Muscle layer of duodenum (tissue), 2 donors: ENCODE measurements around the gene GRAP2.

Experiments
- H3K27ac ChIP-seq: one replicate; pipeline ENCODE4 v1.7.0; 2013; ENCODE audit warnings: mild to moderate bottlenecking, low read length
- H3K27me3 ChIP-seq: one replicate; pipeline ENCODE4 v1.7.0; 2013; ENCODE audit warnings: low read depth, mild to moderate bottlenecking, control low read depth, low read length
- H3K36me3 ChIP-seq, 2 donors: one replicate each; pipeline ENCODE4 v1.7.0; 2013; ENCODE audit warnings: low read length in 2 of 2, control low read depth in 1 of 2, mild to moderate bottlenecking in 1 of 2; ENCODE audit not compliant: insufficient read depth in 2 of 2, control insufficient read depth in 1 of 2
- H3K4me1 ChIP-seq, 2 donors: one replicate each; pipeline ENCODE4 v1.7.0; 2013; ENCODE audit warnings: low read length in 2 of 2, mild to moderate bottlenecking in 2 of 2, control low read depth in 1 of 2, moderate library complexity in 1 of 2; ENCODE audit not compliant: insufficient read depth in 2 of 2, control insufficient read depth in 1 of 2
- H3K4me3 ChIP-seq, 2 donors: one replicate each; pipeline ENCODE4 v1.7.0; 2013; ENCODE audit warnings: low read length in 2 of 2, low read depth in 1 of 2, mild to moderate bottlenecking in 1 of 2
- H3K9me3 ChIP-seq, 2 donors: one replicate each; pipeline ENCODE4 v1.7.0; 2013; ENCODE audit warnings: low read length in 2 of 2, control low read depth in 1 of 2, mild to moderate bottlenecking in 1 of 2; ENCODE audit not compliant: control insufficient read depth in 1 of 2
- donor health status: healthy.

GRAP2 gene

DNA sequence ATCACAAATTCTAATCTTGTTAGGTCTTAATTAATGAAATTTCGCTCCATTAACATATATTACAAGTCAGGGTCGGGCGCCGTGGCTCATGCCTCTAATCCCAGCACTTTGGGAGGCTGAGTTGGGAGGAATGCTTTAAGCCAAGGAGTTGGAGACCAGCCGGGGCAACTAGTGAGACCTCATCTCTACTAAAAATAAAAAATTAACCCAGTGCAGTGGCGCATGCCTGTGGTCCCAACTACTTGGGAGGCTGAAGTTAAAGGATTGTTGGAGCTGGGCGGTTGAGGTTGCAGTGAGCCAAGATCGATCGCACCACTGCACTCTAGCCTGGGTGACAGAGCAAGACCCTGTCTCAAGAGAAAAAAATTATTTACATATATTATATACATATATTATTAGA lies 61.2 kb downstream of the GRAP2 start:
- no peak overlapping the region for H3K4me3 ChIP-seq
- peaks cover 5% of the 10 kb centered on the region for H3K27me3 ChIP-seq
- H3K36me3 ChIP-seq, result no peaks in the 10 kb centered on the region
- H3K27ac ChIP-seq, result no peak overlapping the region
- no peaks in the 10 kb centered on the region for H3K4me1 ChIP-seq
- no peaks in the 10 kb centered on the region for H3K9me3 ChIP-seq

DNA sequence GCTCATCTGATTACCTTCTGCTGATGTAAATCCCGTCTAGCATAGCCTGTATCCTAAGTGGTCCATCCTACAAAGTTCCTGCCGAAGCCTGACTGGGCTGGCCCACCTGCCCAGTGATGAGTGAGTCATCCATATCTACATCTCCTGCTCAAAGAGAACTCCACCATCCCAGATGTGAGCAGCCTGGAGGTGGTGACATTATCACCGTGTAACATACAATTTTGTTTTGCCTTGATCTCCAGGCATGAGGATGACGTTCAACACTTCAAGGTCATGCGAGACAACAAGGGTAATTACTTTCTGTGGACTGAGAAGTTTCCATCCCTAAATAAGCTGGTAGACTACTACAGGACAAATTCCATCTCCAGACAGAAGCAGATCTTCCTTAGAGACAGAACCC lies 64.9 kb downstream of the GRAP2 start:
- no peaks in the 10 kb centered on the region for H3K4me1 ChIP-seq
- H3K27me3 ChIP-seq, result no peaks in the 10 kb centered on the region
- H3K9me3 ChIP-seq, result no peaks in the 10 kb centered on the region
- H3K36me3 ChIP-seq, result no peaks in the 10 kb centered on the region
- no peak overlapping the region for H3K4me3 ChIP-seq
- no peak overlapping the region for H3K27ac ChIP-seq

DNA sequence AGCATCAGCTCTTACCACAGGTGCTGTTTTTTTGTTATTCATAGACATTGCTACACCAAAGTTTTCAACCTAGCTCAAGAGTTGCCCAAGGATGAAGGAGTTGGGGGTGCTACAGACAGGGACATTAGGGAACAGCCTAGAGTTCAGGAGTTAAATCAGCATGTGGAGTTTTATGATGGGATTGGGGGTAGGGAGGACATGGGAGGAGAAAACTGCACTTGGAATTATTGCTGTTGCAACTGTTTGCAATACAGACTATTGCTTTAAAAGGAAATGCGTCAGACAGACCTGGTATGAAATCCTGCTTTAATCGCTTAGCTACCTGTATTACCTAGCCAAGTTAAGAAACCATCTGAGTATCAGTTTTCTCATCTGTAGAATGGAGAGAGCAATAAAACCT lies 65.6 kb downstream of the GRAP2 start:
- Histone ChIP-seq H3K9me3 (no peaks in the 10 kb centered on the region), H3K27me3 (no peaks in the 10 kb centered on the region), H3K27ac (no peak overlapping the region), H3K36me3 (no peaks in the 10 kb centered on the region), H3K4me1 (no peaks in the 10 kb centered on the region), H3K4me3 (no peak overlapping the region)

DNA sequence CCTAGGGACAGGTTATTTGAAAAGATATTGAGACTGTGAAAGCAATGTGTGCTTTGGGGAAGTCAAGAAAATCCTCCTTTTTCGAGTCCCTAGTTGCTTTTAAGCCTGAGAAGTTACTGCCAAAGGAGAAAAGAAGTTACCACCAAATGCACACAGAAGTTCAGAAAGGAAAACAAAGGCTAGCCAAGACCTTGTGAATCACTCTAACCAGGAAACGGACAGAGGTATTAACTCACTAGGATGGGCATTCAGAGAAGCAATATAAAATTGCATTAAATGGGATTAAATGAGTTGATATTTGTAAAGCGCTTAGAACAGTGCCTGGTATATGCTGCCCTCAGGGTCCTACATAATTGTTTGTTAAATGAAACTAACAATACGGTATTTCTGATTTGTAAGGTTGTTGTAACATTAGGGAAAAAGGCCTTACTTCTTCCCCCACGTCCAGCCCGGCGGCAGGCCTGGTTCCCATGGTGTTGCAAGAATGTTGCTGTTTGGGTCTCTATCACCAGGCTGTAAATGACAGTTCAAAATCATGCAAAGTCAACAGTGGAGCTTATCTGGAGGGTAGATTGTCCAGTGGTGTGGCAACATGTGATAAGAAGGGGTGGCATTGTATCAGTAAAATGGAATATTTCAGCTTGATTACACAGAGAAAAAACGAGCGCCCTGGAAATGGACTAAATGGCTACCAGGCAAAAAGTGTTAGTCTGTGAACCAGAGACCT lies 66.4 kb downstream of the GRAP2 start:
- Histone ChIP-seq H3K9me3 (no peaks in the 10 kb centered on the region), H3K27ac (no peak overlapping the region), H3K4me3 (no peak overlapping the region), H3K4me1 (no peaks in the 10 kb centered on the region), H3K36me3 (no peaks in the 10 kb centered on the region), H3K27me3 (no peaks in the 10 kb centered on the region)

DNA sequence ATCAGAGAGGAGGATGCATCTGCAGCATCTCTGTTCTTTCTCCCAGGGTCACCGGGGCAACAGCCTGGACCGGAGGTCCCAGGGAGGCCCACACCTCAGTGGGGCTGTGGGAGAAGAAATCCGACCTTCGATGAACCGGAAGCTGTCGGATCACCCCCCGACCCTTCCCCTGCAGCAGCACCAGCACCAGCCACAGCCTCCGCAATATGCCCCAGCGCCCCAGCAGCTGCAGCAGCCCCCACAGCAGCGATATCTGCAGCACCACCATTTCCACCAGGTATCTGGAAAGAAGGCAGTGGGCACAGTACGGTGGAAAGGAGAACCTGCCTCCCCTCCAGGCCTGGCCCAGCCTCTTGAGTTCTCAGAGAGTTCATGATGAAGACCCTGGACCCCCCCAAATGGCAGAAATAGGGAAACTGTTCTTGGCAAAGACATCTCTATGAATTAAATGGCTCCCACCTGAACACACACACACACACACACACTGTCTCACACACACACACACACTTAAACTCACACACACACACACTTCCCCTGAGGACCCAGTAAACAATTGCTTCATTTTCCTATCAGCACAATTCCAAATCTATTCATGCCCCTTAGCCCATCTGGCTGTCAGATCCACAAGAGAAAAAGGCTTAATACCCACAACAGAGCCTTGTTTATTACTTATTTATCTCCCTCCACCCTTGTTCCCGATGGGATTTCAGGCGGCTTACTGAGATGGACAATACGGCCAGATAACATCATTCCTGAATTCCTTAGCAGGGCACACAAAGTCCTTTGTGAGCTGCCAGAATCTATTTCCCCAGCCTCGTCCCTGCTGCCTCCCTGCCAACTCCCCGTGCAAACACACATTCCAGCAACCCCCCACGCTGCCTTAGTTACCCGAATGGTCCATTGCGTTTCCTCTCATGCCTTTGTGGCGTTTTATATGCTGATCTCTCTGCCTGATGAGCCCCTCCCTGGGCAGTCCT lies 67.4 kb downstream of the GRAP2 start:
- H3K36me3 ChIP-seq, result no peaks in the 10 kb centered on the region
- H3K9me3 ChIP-seq, result no peaks in the 10 kb centered on the region
- no peaks in the 10 kb centered on the region for H3K27me3 ChIP-seq
- no peak overlapping the region for H3K27ac ChIP-seq
- no peaks in the 10 kb centered on the region for H3K4me1 ChIP-seq
- no peak overlapping the region for H3K4me3 ChIP-seq

DNA sequence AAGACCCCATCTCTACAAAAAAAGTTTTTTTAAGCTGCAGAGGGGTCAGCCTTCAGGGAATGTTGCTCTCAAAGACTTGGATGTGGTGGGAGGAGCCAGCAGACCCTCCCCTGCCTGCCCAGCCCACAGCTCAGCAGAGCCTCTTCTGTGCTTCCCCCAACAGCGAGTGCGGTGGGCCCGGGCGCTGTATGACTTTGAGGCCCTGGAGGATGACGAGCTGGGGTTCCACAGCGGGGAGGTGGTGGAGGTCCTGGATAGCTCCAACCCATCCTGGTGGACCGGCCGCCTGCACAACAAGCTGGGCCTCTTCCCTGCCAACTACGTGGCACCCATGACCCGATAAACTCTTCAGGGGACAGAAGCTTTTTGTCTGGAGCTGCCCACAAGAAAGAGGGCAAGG lies 69.9 kb downstream of the GRAP2 start:
- Histone ChIP-seq H3K4me3 (no peak overlapping the region), H3K4me1 (no peaks in the 10 kb centered on the region), H3K36me3 (no peaks in the 10 kb centered on the region), H3K27ac (no peak overlapping the region), H3K27me3 (no peaks in the 10 kb centered on the region), H3K9me3 (no peaks in the 10 kb centered on the region)

DNA sequence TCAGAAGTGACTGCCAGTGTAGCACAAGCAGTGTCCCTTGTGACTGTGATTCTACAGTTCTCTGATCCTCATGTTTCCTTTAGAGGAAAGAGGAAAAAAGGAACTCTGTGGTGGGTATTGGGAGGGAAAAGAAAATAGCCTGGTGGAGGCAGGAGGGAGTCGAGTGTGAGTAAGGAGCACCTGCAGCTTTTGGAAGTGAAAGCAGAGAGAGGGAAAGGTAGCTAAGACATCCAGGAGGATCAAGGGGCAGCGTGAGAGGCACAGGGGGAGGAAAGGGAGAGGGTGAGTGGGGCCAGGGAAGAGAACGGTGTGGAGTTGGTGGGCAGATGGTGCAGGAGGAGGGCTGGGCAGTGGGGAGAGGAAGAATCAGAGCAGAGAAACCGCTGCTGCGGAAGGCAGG lies 71.8 kb downstream of the GRAP2 start:
- no peaks in the 10 kb centered on the region for H3K4me1 ChIP-seq
- H3K27ac ChIP-seq, result no peak overlapping the region
- no peak overlapping the region for H3K4me3 ChIP-seq
- H3K36me3 ChIP-seq, result no peaks in the 10 kb centered on the region
- no peaks in the 10 kb centered on the region for H3K27me3 ChIP-seq
- no peaks in the 10 kb centered on the region for H3K9me3 ChIP-seq

DNA sequence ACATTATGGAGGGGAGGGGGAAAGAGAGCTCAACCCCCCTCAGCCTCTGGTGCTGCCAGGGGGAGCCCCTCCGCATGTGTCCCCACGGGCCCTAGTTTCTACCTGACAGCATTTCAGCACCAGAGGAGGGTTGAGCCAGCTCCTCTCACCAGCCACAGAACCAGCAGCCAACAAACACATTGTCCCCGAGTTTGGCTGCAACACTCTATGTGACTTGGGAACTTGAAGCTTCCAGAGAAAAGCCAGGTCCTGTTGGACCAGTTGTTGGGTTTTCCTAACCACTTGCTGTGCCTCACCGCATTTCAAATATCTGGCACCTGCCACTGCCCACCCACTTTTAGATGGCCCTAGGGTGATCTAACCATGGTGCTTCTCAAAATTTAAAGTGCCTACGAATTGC lies 72.8 kb downstream of the GRAP2 start:
- H3K4me1 ChIP-seq, result no peaks in the 10 kb centered on the region
- H3K27me3 ChIP-seq, result no peaks in the 10 kb centered on the region
- no peaks in the 10 kb centered on the region for H3K36me3 ChIP-seq
- no peak overlapping the region for H3K27ac ChIP-seq
- no peaks in the 10 kb centered on the region for H3K9me3 ChIP-seq
- no peak overlapping the region for H3K4me3 ChIP-seq

DNA sequence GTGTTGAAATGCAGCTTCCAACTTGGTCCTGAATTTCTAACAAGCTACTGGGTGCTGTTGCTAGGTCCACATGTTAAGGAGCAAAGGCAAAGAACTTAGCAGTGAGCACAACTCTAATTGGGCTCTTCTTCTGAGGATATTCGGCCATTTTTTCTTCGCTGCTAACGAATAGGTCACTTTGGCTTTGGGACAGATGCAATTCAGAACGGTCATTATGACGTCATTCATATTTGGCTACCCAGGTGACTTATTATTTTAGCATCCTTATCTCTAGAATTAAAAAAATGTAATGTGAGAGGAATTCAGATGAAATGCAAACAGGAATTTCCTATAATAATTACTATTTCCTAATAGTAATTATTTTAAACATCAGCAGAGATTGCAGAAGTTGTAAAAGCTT lies 73.2 kb downstream of the GRAP2 start:
- Histone ChIP-seq H3K36me3 (no peaks in the 10 kb centered on the region), H3K4me3 (no peak overlapping the region), H3K4me1 (no peaks in the 10 kb centered on the region), H3K27ac (no peak overlapping the region), H3K27me3 (no peaks in the 10 kb centered on the region), H3K9me3 (no peaks in the 10 kb centered on the region)

DNA sequence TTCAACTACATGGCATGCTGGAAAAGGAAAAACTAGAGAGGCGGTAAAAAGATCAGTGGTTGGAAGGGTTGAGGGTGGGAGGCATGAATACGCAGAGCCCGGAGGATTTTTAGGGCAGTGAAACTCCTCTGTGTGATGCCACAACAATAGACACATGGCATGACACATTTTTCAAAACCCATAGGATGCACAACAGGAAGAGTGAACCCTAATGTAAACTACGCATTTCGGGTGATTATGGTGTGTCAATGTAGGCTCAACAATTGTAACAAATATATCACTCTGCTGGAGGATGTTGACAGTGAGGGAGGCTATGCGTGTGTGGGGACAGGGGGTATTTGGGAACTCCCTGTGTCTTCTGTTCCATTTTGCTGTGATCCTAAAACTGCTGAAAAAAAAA lies 78.2 kb downstream of the GRAP2 start:
- no peak overlapping the region for H3K4me3 ChIP-seq

DNA sequence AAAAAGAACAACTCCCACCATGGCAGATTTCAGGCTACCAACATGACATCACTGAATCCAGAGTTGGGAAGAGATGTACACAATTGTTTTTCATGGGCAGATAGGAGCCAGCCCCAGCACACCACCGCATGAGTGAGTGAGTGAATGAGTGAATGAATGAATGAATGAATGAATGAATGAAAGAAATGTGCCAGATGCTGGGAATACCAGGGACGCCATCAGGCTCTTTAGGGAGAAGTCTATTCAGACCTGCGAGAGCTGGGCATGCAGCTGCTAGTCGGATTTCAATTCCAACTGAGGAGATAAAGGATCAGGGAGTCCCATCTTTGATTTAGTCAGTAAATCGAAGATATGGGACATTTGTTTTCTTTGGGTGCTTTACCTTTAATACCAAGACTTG lies 78.6 kb downstream of the GRAP2 start:
- Histone ChIP-seq H3K27me3 (no peaks in the 10 kb centered on the region), H3K4me1 (no peaks in the 10 kb centered on the region), H3K27ac (no peak overlapping the region), H3K36me3 (no peaks in the 10 kb centered on the region), H3K9me3 (no peaks in the 10 kb centered on the region), H3K4me3 (no peak overlapping the region)

More for the DNA sequence above, 78.2 kb downstream of the GRAP2 start:
- Histone ChIP-seq H3K27me3 (no peaks in the 10 kb centered on the region), H3K4me1 (no peaks in the 10 kb centered on the region), H3K36me3 (no peaks in the 10 kb centered on the region), H3K27ac (no peak overlapping the region), H3K9me3 (no peaks in the 10 kb centered on the region)
